ENCODE measurements around the gene CABP4. TPM values are rescaled to one million over a fixed set of nuclear protein-coding genes. Genes with fewer than 3 reads are reported as not detected.
"Not testable (repeated sequence)": the region's sequence is repeated elsewhere in the genome, so short reads cannot be mapped to it uniquely, and the experiment has no call there.

Gene CABP4
- total RNA-seq, 1 experiment from 2014 or later, result not detected

GRCh38 chr11:67468759-67469507, 13.8 kb downstream of the CABP4 start, which contains the start of gene TMEM134:
TSS of gene TMEM134 (minus strand) at chr11:67469251. CDS start at chr11:67469192, 59 bp downstream.
- Mint-ChIP-seq H3K4me3 (ENCODE audit: unreplicated experiment) (peak within 1 kb of the TSS; percentile 95), H3K36me3 (ENCODE audit: insufficient read depth, unreplicated experiment) (peaks cover 14% of the 10 kb centered on the region), H3K27ac (ENCODE audit: low read depth, unreplicated experiment) (peak within 1 kb of the TSS; percentile 79), H3K27me3 (ENCODE audit: insufficient read depth, unreplicated experiment) (no peaks in the 10 kb centered on the region), H3K9me3 (ENCODE audit: unreplicated experiment) (no peaks in the 10 kb centered on the region), H3K4me1 (ENCODE audit: insufficient read depth, unreplicated experiment) (peaks cover 16% of the 10 kb centered on the region)
- TF ChIP-seq CTCF (IDR thresholded peaks at IDR 0.05; ENCODE audit: unreplicated experiment), result peak; percentile 19
- no TSS peak for BruUV-seq (replicated peaks)
- ChIA-PET CTCF (interaction anchor here (0.6 to 1.9 kb wide), 13 partner anchors 8 to 238 kb away, joined by 3 to 8 read pairs (median 3); partner anchors contain the start of genes PPP1CA and RPS6KB2), POLR2A (interaction anchor here (0.6 to 3.2 kb wide), 30 partner anchors 8 to 338 kb away, joined by 3 to 48 read pairs (median 4); partner anchors contain the start of genes AIP, CDK2AP2, CLCF1 and CORO1B)
- intact Hi-C loops (cut with micrococcal nuclease), result loop anchor here (1.0 kb wide), 2 partner anchors 37 to 68 kb away; partner anchors contain the start of gene PPP1CA
- peak; percentile 88 for DNase-seq (ENCODE audit: unreplicated experiment)

GRCh38 chr11:67469508-67469811, 14.3 kb downstream of the CABP4 start:
- no TSS peak for BruUV-seq (replicated peaks)
- CTCF ChIA-PET, result interaction anchor here (0.6 to 1.2 kb wide), 8 partner anchors 16 to 239 kb away, joined by 3 to 8 read pairs (median 3); partner anchors contain the start of genes PITPNM1 and PPP1CA
- intact Hi-C loops (cut with micrococcal nuclease), result loop anchor here (1.0 kb wide), 2 partner anchors 37 to 68 kb away; partner anchors contain the start of gene PPP1CA

DNA sequence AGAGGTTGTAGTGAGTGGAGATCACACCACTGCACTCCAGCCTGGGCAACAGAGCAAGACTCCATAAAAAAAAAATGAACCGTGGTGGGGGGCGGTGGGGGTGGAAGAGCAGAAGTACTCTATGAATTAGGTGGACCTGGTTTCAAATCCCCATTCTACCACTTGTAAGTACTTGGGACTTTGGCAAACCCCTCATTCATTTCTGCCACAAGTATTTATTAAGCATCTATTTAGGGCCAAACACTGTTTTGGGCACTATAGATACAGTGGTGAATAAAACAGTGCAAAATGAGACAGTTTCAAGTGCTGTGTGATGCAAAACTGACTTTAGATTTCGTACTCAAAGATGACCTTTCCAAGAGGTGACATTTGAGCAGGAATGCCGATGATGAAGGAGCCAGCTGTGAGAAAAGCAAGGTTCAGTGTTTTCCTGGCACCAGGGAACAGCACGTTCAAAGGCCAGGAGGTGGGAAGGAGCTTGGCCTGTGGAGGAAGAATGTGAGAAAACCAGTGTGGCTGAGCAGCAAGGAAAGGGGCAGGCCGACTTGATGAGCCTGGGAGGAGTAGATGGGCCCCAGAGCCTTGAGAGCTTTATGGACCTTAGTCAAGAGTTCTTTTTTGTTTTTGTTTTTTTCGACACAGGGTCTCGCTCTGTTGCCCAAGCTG, 15.3 kb downstream of the CABP4 start:
- no peak for TF ChIP-seq CTCF (IDR thresholded peaks at IDR 0.05; ENCODE audit: unreplicated experiment)
- Mint-ChIP-seq H3K27ac (ENCODE audit: low read depth, unreplicated experiment) (no peak overlapping the region), H3K9me3 (ENCODE audit: unreplicated experiment) (no peaks in the 10 kb centered on the region), H3K4me1 (ENCODE audit: insufficient read depth, unreplicated experiment) (peaks cover 8% of the 10 kb centered on the region), H3K27me3 (ENCODE audit: insufficient read depth, unreplicated experiment) (no peaks in the 10 kb centered on the region), H3K36me3 (ENCODE audit: insufficient read depth, unreplicated experiment) (peaks cover 10% of the 10 kb centered on the region), H3K4me3 (ENCODE audit: unreplicated experiment) (peak overlapping the region; percentile 95)
- POLR2A ChIA-PET, result interaction anchor here (0.7 to 1.9 kb wide), 3 partner anchors 13 to 35 kb away, joined by 3 to 9 read pairs (median 3); partner anchors contain the start of genes AIP and PITPNM1
- no peak for DNase-seq (ENCODE audit: unreplicated experiment)
- CTCF ChIA-PET, result interaction anchor here (0.6 to 1.2 kb wide), 4 partner anchors 30 to 114 kb away, joined by 3 to 8 read pairs (median 4); partner anchors contain the start of genes PITPNM1 and PPP1CA
- intact Hi-C loops (cut with micrococcal nuclease), result no loop called here
- no TSS peak for BruUV-seq (replicated peaks)

More at GRCh38 chr11:67469508-67469811, 14.3 kb downstream of the CABP4 start:
- H3K27me3 Mint-ChIP-seq (ENCODE audit: insufficient read depth, unreplicated experiment), result no peaks in the 10 kb centered on the region
- peak overlapping the region; percentile 95 for H3K4me3 Mint-ChIP-seq (ENCODE audit: unreplicated experiment)
- H3K9me3 Mint-ChIP-seq (ENCODE audit: unreplicated experiment), result no peaks in the 10 kb centered on the region
- H3K27ac Mint-ChIP-seq (ENCODE audit: low read depth, unreplicated experiment), result no peak overlapping the region
- POLR2A ChIA-PET, result interaction anchor here (0.6 to 3.2 kb wide), 12 partner anchors 12 to 338 kb away, joined by 3 to 48 read pairs (median 4); partner anchors contain the start of genes AIP, CORO1B, GSTP1 and PITPNM1
- peaks cover 13% of the 10 kb centered on the region for H3K4me1 Mint-ChIP-seq (ENCODE audit: insufficient read depth, unreplicated experiment)
- TF ChIP-seq CTCF (IDR thresholded peaks at IDR 0.05; ENCODE audit: unreplicated experiment), result no peak
- peaks cover 10% of the 10 kb centered on the region for H3K36me3 Mint-ChIP-seq (ENCODE audit: insufficient read depth, unreplicated experiment)
- DNase-seq (ENCODE audit: unreplicated experiment), result no peak

GRCh38 chr11:67472882-67473281, 17.7 kb downstream of the CABP4 start:
- TF ChIP-seq CTCF (IDR thresholded peaks at IDR 0.05; ENCODE audit: unreplicated experiment), result no peak
- Mint-ChIP-seq H3K36me3 (ENCODE audit: insufficient read depth, unreplicated experiment) (peaks cover 9% of the 10 kb centered on the region), H3K27me3 (ENCODE audit: insufficient read depth, unreplicated experiment) (no peaks in the 10 kb centered on the region), H3K4me3 (ENCODE audit: unreplicated experiment) (no peak overlapping the region), H3K9me3 (ENCODE audit: unreplicated experiment) (no peaks in the 10 kb centered on the region), H3K4me1 (ENCODE audit: insufficient read depth, unreplicated experiment) (peaks cover 1% of the 10 kb centered on the region), H3K27ac (ENCODE audit: low read depth, unreplicated experiment) (no peak overlapping the region)
- no peak for DNase-seq (ENCODE audit: unreplicated experiment)
- POLR2A ChIA-PET, result no interaction called here
- no TSS peak for BruUV-seq (replicated peaks)
- intact Hi-C loops (cut with micrococcal nuclease), result no loop called here
- CTCF ChIA-PET, result interaction anchor here (0.7 kb wide), 1 partner anchor 72 kb away, joined by 3 read pairs; no protein-coding TSS in a partner anchor

DNA sequence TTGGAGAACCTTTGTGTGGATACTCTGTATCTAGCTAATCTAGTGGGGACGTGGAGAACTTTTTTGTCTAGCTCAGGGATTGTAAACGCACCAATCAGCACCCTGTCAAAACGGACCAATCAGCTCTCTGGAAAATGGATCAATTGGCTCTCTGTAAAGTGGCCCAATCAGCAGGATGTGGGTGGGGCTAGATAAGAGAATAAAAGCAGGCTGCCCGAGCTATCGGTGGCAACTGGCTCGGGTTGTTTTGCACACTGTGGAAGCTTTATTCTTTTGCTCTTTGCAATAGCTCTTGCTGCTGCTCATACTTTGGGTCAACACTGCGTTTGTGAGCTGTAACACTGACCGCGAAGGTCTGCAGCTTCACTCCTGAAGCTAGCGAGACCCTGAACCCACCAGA, 21.5 kb downstream of the CABP4 start:
- H3K4me1 Mint-ChIP-seq (ENCODE audit: insufficient read depth, unreplicated experiment); BruUV-seq (replicated peaks); H3K4me3 Mint-ChIP-seq (ENCODE audit: unreplicated experiment); H3K27me3 Mint-ChIP-seq (ENCODE audit: insufficient read depth, unreplicated experiment); H3K27ac Mint-ChIP-seq (ENCODE audit: low read depth, unreplicated experiment); DNase-seq (ENCODE audit: unreplicated experiment); intact Hi-C loops (cut with micrococcal nuclease); H3K36me3 Mint-ChIP-seq (ENCODE audit: insufficient read depth, unreplicated experiment); H3K9me3 Mint-ChIP-seq (ENCODE audit: unreplicated experiment): not testable (repeated sequence)
- ChIA-PET POLR2A (interaction anchor here (1.1 kb wide), 1 partner anchor 8 kb away, joined by 3 read pairs; no protein-coding TSS in a partner anchor), CTCF (interaction anchor here (0.6 to 1.2 kb wide), 3 partner anchors 9 to 186 kb away, joined by 4 to 5 read pairs (median 5); no protein-coding TSS in a partner anchor)
